Aorta (tissue), 5 donors: ENCODE data around the gene AFM. TPM values are rescaled to one million over a fixed set of nuclear protein-coding genes. Genes with fewer than 3 reads are reported as not detected.
"Not testable (repeated sequence)": the region's sequence is repeated elsewhere in the genome, so short reads cannot be mapped to it uniquely, and the experiment has no call there.

Experiments
- ATAC-seq: fragments of 200-7000 bp; cut with Tn5 transposase; one replicate; pipeline ENCODE4 v1.9.1; 2022; ENCODE audit warnings: moderate library complexity; ENCODE audit not compliant: low FRiP score
- DNase-seq, 2 donors: peaks; one replicate each; pipeline ENCODE4 v3.0.0-alpha.2; 2020
- H3K27ac ChIP-seq, 2 donors: one replicate each; pipeline ENCODE4 v1.5.1; 2013; ENCODE audit warnings: low read length in 2 of 2, mild to moderate bottlenecking in 2 of 2, moderate library complexity in 2 of 2, control low read depth in 1 of 2, inconsistent platforms in 1 of 2, low read depth in 1 of 2
- H3K27me3 ChIP-seq, 2 donors: one replicate each; pipeline ENCODE4 v1.6.1; 2013; ENCODE audit warnings: control low read depth in 1 of 2, low read length in 1 of 2, mild to moderate bottlenecking in 1 of 2, moderate library complexity in 1 of 2; ENCODE audit not compliant: insufficient read depth in 2 of 2, control insufficient read depth in 1 of 2
- H3K36me3 ChIP-seq, 2 donors: one replicate each; pipeline ENCODE4 v1.6.1; 2013; ENCODE audit warnings: control low read depth in 1 of 2, low read length in 1 of 2, mild to moderate bottlenecking in 1 of 2; ENCODE audit not compliant: insufficient read depth in 2 of 2, control insufficient read depth in 1 of 2
- H3K4me1 ChIP-seq, 2 donors: one replicate each; pipeline ENCODE4 v1.6.1; 2013; ENCODE audit warnings: low read length in 2 of 2, control low read depth in 1 of 2, mild to moderate bottlenecking in 1 of 2, moderate library complexity in 1 of 2; ENCODE audit not compliant: insufficient read depth in 2 of 2, control insufficient read depth in 1 of 2
- H3K4me3 ChIP-seq, 2 donors: one replicate each; pipeline ENCODE4 v1.5.1; 2013; ENCODE audit warnings: low read length in 2 of 2, control low read depth in 1 of 2, mild to moderate bottlenecking in 1 of 2
- H3K9me3 ChIP-seq: one replicate; pipeline ENCODE4 v1.6.1; 2013; ENCODE audit warnings: mild to moderate bottlenecking, low read length; ENCODE audit not compliant: control insufficient read depth
- WGBS, 2 donors: extraction: QIAGEN DNeasy Blood & Tissue Kit; methylation state at CpG; one replicate each; pipeline ENCODE4 v1.1.7; 2013; 5-methylcytosine and 5-hydroxymethylcytosine counted together
- intact Hi-C, 2 donors: fragments of 100-400 bp; cut with DNase I; formaldehyde crosslinking; loops; one replicate each; pipeline versions ENCODE4 v1.14.2 to v1.15.0; 2022
- polyA plus RNA-seq, 2 donors: library from polyadenylated mRNA; stranded (reverse); fragments of 200-250 nt; gene quantifications; one replicate each; pipeline ENCODE4 v1.2.3, GENCODE V29; 2013
- total RNA-seq, 2 donors: library from RNA; stranded (reverse); fragmentation: NEBNext Ultra II Directional; extraction: Animal tissue kit (Norgen Biotek cat#: 25700); gene quantifications; one replicate each; pipeline ENCODE4 v1.2.1, GENCODE V29; 2021
- donor health status: healthy with polysubstance abuse.
- donor health status: Bipolar disorder and iron deficiency.
- donor health status: DM: no; HTN: no; CAD: no.
- donor health status: DM: no; HTN: no; CAD: no.
- donor health status: DM: yes; HTN: yes; CAD: no.

The AFM gene
- total and polyA plus RNA-seq, 4 donors: not detected

GRCh38 chr4:73539386-73539785, 57.8 kb downstream of the AFM start:
- intact Hi-C loops: no loop called here
- H3K27me3 ChIP-seq: no peaks in the 10 kb centered on the region
- no peak overlapping the region for H3K27ac ChIP-seq
- WGBS, 2 donors: 45 to 52% methylated on average over 4 of the region's 4 CpGs
- no peak overlapping the region for H3K4me3 ChIP-seq
- ATAC-seq (no peak), DNase-seq (no peak)
- no peaks in the 10 kb centered on the region for H3K36me3 ChIP-seq
- H3K9me3 ChIP-seq: no peaks in the 10 kb centered on the region
- H3K4me1 ChIP-seq: no peaks in the 10 kb centered on the region

- H3K4me3 ChIP-seq: no peak overlapping the region
- no peaks in the 10 kb centered on the region for H3K27me3 ChIP-seq
- H3K36me3 ChIP-seq: no peaks in the 10 kb centered on the region
- ATAC-seq (no peak), DNase-seq (no peak)
- no peaks in the 10 kb centered on the region for H3K9me3 ChIP-seq
- H3K27ac ChIP-seq: no peak overlapping the region
- WGBS, 2 donors: 75 to 83% methylated on average over 3 of the region's 3 CpGs
- no peaks in the 10 kb centered on the region for H3K4me1 ChIP-seq
- intact Hi-C loops: no loop called here
These were observed 59.3 kb downstream of the AFM start for GRCh38 chr4:73540826-73541225.

GRCh38 chr4:73541251-73541650, 59.7 kb downstream of the AFM start:
- Histone ChIP-seq H3K27me3 (no peaks in the 10 kb centered on the region), H3K4me3 (no peak overlapping the region), H3K9me3 (no peaks in the 10 kb centered on the region), H3K4me1 (no peaks in the 10 kb centered on the region), H3K36me3 (no peaks in the 10 kb centered on the region), H3K27ac (no peak overlapping the region)
- 72 to 73% methylated on average over 3 of the region's 3 CpGs for WGBS, 2 donors
- ATAC-seq (no peak), DNase-seq (no peak)
- intact Hi-C loops: no loop called here

- Histone ChIP-seq H3K4me3 (no peak overlapping the region), H3K27ac (no peak overlapping the region), H3K36me3 (no peaks in the 10 kb centered on the region), H3K9me3 (no peaks in the 10 kb centered on the region), H3K27me3 (no peaks in the 10 kb centered on the region), H3K4me1 (no peaks in the 10 kb centered on the region)
- DNase-seq: no peak
- intact Hi-C loops: no loop called here
- WGBS, 2 donors: 84 to 87% methylated on average over 2 of the region's 2 CpGs
- ATAC-seq: no peak
These were observed 63.1 kb downstream of the AFM start for GRCh38 chr4:73544620-73545019.

- H3K27me3 ChIP-seq, H3K4me1 ChIP-seq, DNase-seq, intact Hi-C loops, H3K36me3 ChIP-seq, H3K4me3 ChIP-seq, H3K27ac ChIP-seq, ATAC-seq, H3K9me3 ChIP-seq: not testable (repeated sequence)
- 90 to 95% methylated on average over 11 of the region's 11 CpGs for WGBS, 2 donors
These were observed 69.3 kb downstream of the AFM start for GRCh38 chr4:73550865-73551264.

Other genes with a start within 250 kb of the AFM start
- 10 to 100 TPM; 59.4 to 67.1 TPM for gene ANKRD17, start 222.9 kb upstream of the AFM start, total RNA-seq
- gene ANKRD17, start 222.9 kb upstream of the AFM start, polyA plus RNA-seq: 10 to 100 TPM in 1 of 2 donors, 1 to 10 TPM in 1; 4.9 to 10.6 TPM
- 1 to 10 TPM in 1 of 2 donors, under 1 TPM in 1; 0.84 to 1.4 TPM for gene ALB, start 77.5 kb upstream of the AFM start, total RNA-seq
- gene ALB, start 77.5 kb upstream of the AFM start, polyA plus RNA-seq: 1 to 10 TPM in 1 of 2 donors, under 1 TPM in 1; 0.84 to 3.8 TPM
- under 1 TPM in 1 of 2 donors, not detected in 1; 0.99 TPM for gene AFP, start 45.5 kb upstream of the AFM start, total RNA-seq
- gene AFP, start 45.5 kb upstream of the AFM start, polyA plus RNA-seq: not detected
- gene RASSF6, start 138.7 kb downstream of the AFM start, total RNA-seq: not detected
- gene RASSF6, start 138.7 kb downstream of the AFM start, polyA plus RNA-seq: 1 to 10 TPM in 1 of 2 donors, not detected in 1; 3.0 TPM